ENCODE measurements around the gene UNKL.
A peak's percentile ranks its signal among the peaks of the same experiment; 100 is the strongest.

The UNKL gene

DNA sequence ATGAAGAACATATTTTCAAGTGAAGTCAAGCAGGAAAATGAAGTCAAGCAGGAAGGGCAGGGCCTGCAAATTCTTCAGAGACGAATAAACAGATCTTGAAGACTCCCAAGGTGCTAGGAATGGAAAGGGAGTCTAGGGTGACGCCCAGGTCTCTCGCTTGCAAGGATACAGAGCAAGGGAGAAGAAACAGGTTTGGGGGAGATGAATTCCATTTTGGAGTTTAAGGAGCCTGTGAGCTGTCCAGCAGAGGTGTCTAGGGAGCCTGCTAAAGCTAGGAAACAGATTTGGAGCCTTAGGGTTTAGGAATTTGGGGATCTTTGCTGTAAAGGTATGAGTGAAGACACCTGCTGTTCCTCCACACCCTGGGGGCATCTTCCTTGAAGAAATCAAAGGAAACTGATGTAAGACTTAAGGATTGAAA lies 2.0 kb upstream of the UNKL start:
- Histone ChIP-seq H3K79me2 (ENCODE audit: control insufficient read depth, insufficient read depth, low read length, unreplicated experiment) (peaks cover 21% of the 10 kb centered on the region), H3K27me3 (ENCODE audit: insufficient read depth, low read length) (no peaks in the 10 kb centered on the region), H3K27ac (ENCODE audit: low read depth, low read length) (no peak overlapping the region), H3K4me3 (ENCODE audit: low read depth, low read length) (no peak overlapping the region), H2AFZ (ENCODE audit: low read length, unreplicated experiment) (no peak overlapping the region), H3K36me3 (ENCODE audit: insufficient read depth, low read length) (no peaks in the 10 kb centered on the region), H3K4me1 (ENCODE audit: control insufficient read depth, insufficient read depth, low read length, unreplicated experiment) (peaks cover 13% of the 10 kb centered on the region)

- Histone ChIP-seq H2AFZ (ENCODE audit: low read length, unreplicated experiment) (peak overlapping the region; percentile 91), H3K4me3 (ENCODE audit: low read depth, low read length) (peak overlapping the region; percentile 98), H3K36me3 (ENCODE audit: insufficient read depth, low read length) (no peaks in the 10 kb centered on the region), H3K27ac (ENCODE audit: low read depth, low read length) (no peak overlapping the region), H3K27me3 (ENCODE audit: insufficient read depth, low read length) (no peaks in the 10 kb centered on the region), H3K4me1 (ENCODE audit: control insufficient read depth, insufficient read depth, low read length, unreplicated experiment) (peaks cover 6% of the 10 kb centered on the region), H3K79me2 (ENCODE audit: control insufficient read depth, insufficient read depth, low read length, unreplicated experiment) (peaks cover 7% of the 10 kb centered on the region)
Measured at GRCh38 chr16:1413684-1414531, 596 bp downstream of the UNKL start.

DNA sequence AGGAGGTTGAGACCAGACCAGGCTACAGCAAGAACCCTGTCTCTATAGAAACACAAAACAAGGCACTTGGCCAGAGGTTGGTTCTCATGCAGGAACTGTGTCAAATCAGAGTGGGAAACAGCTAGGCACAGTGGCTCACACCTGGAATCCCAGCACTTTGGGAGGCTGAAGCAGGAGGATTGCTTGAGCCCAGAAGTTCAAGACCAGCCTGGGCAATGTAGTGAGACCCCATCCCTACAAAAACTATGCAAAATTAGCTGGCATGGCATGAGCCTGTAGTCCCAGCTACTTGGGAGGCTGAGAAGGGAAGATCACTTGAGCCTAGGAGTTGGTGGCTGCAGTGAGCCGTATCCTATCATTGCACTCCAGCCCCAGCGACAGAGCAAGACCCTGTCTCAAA lies 1.7 kb downstream of the UNKL start:
- H3K4me1 ChIP-seq (ENCODE audit: control insufficient read depth, insufficient read depth, low read length, unreplicated experiment), result peaks cover 8% of the 10 kb centered on the region
- H3K36me3 ChIP-seq (ENCODE audit: insufficient read depth, low read length), result no peaks in the 10 kb centered on the region
- no peaks in the 10 kb centered on the region for H3K27me3 ChIP-seq (ENCODE audit: insufficient read depth, low read length)
- H2AFZ ChIP-seq (ENCODE audit: low read length, unreplicated experiment), result no peak overlapping the region
- no peak overlapping the region for H3K27ac ChIP-seq (ENCODE audit: low read depth, low read length)
- H3K79me2 ChIP-seq (ENCODE audit: control insufficient read depth, insufficient read depth, low read length, unreplicated experiment), result no peaks in the 10 kb centered on the region
- no peak overlapping the region for H3K4me3 ChIP-seq (ENCODE audit: low read depth, low read length)

- Histone ChIP-seq H3K27ac (ENCODE audit: low read depth, low read length) (no peak overlapping the region), H3K79me2 (ENCODE audit: control insufficient read depth, insufficient read depth, low read length, unreplicated experiment) (no peaks in the 10 kb centered on the region), H3K4me3 (ENCODE audit: low read depth, low read length) (peak overlapping the region; percentile 71), H3K36me3 (ENCODE audit: insufficient read depth, low read length) (no peaks in the 10 kb centered on the region), H2AFZ (ENCODE audit: low read length, unreplicated experiment) (no peak overlapping the region), H3K27me3 (ENCODE audit: insufficient read depth, low read length) (no peaks in the 10 kb centered on the region), H3K4me1 (ENCODE audit: control insufficient read depth, insufficient read depth, low read length, unreplicated experiment) (peaks cover 3% of the 10 kb centered on the region)
Measured at GRCh38 chr16:1408171-1408837, 6.2 kb downstream of the UNKL start.

- H2AFZ ChIP-seq (ENCODE audit: low read length, unreplicated experiment), result no peak overlapping the region
- H3K79me2 ChIP-seq (ENCODE audit: control insufficient read depth, insufficient read depth, low read length, unreplicated experiment), result no peaks in the 10 kb centered on the region
- H3K4me3 ChIP-seq (ENCODE audit: low read depth, low read length), result peak overlapping the region; percentile 71; the same call in 1 of the 2 replicates
- no peaks in the 10 kb centered on the region for H3K36me3 ChIP-seq (ENCODE audit: insufficient read depth, low read length)
- peaks cover 3% of the 10 kb centered on the region for H3K4me1 ChIP-seq (ENCODE audit: control insufficient read depth, insufficient read depth, low read length, unreplicated experiment)
- no peaks in the 10 kb centered on the region for H3K27me3 ChIP-seq (ENCODE audit: insufficient read depth, low read length)
- no peak overlapping the region for H3K27ac ChIP-seq (ENCODE audit: low read depth, low read length)
Measured at GRCh38 chr16:1407753-1408152, 6.8 kb downstream of the UNKL start.

- no peaks in the 10 kb centered on the region for H3K79me2 ChIP-seq (ENCODE audit: control insufficient read depth, insufficient read depth, low read length, unreplicated experiment)
- H3K36me3 ChIP-seq (ENCODE audit: insufficient read depth, low read length), result no peaks in the 10 kb centered on the region
Measured at GRCh38 chr16:1403733-1404132, 10.8 kb downstream of the UNKL start.

DNA sequence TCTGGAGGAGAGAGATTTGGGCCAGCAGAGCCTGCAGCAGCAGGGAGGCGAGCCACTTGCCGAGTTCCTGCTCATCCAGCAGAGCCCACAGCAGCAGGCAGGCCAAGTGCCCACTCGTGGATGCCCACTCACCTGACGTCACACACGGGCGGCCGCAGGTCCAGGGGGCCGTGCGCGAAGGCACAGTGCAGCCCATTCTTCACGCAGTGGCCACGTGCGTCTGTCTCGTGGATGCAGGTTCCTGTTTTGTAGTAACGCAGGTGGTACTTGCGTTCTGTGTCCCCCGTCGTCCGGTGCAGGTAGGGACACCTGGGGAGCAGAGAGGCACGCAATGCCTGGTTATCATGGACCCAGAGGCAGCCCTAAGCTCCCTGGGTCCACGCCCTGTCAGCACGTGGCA lies 11.5 kb downstream of the UNKL start:
- Histone ChIP-seq H3K4me3 (ENCODE audit: low read depth, low read length) (no peak overlapping the region), H3K27ac (ENCODE audit: low read depth, low read length) (no peak overlapping the region), H3K36me3 (ENCODE audit: insufficient read depth, low read length) (no peaks in the 10 kb centered on the region), H3K27me3 (ENCODE audit: insufficient read depth, low read length) (no peaks in the 10 kb centered on the region), H2AFZ (ENCODE audit: low read length, unreplicated experiment) (no peak overlapping the region), H3K79me2 (ENCODE audit: control insufficient read depth, insufficient read depth, low read length, unreplicated experiment) (no peaks in the 10 kb centered on the region), H3K4me1 (ENCODE audit: control insufficient read depth, insufficient read depth, low read length, unreplicated experiment) (no peaks in the 10 kb centered on the region)

More at GRCh38 chr16:1403733-1404132, 10.8 kb downstream of the UNKL start:
- Histone ChIP-seq H3K4me1 (ENCODE audit: control insufficient read depth, insufficient read depth, low read length, unreplicated experiment) (peaks cover 3% of the 10 kb centered on the region), H2AFZ (ENCODE audit: low read length, unreplicated experiment) (no peak overlapping the region), H3K4me3 (ENCODE audit: low read depth, low read length) (no peak overlapping the region), H3K27me3 (ENCODE audit: insufficient read depth, low read length) (no peaks in the 10 kb centered on the region), H3K27ac (ENCODE audit: low read depth, low read length) (no peak overlapping the region)

DNA sequence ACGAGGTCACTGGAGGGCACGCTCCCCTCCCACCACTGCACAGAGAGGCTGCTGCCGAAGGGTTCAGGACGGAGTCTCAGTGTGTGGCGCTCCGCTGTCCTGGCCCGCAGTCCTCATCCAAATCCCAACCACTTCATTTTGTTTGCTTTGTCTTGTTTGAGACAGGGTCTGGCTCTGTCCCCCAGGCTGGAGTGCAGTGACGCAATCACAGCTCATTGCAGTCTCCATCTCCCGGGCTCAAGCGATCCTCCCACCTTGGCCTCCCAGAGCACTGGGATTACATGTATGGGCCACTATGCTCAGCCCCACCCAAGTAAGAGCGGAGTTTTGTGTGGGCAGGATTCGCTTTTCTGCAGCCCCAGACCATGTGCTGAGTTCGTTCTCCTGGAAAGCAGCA lies 12.7 kb downstream of the UNKL start:
- Histone ChIP-seq H3K36me3 (ENCODE audit: insufficient read depth, low read length) (no peaks in the 10 kb centered on the region), H2AFZ (ENCODE audit: low read length, unreplicated experiment) (no peak overlapping the region), H3K4me1 (ENCODE audit: control insufficient read depth, insufficient read depth, low read length, unreplicated experiment) (no peaks in the 10 kb centered on the region), H3K79me2 (ENCODE audit: control insufficient read depth, insufficient read depth, low read length, unreplicated experiment) (no peaks in the 10 kb centered on the region), H3K27ac (ENCODE audit: low read depth, low read length) (no peak overlapping the region), H3K4me3 (ENCODE audit: low read depth, low read length) (no peak overlapping the region), H3K27me3 (ENCODE audit: insufficient read depth, low read length) (no peaks in the 10 kb centered on the region)

GRCh38 chr16:1401061-1401757 lies 13.3 kb downstream of the UNKL start:
- Histone ChIP-seq H3K36me3 (ENCODE audit: insufficient read depth, low read length) (no peaks in the 10 kb centered on the region), H3K79me2 (ENCODE audit: control insufficient read depth, insufficient read depth, low read length, unreplicated experiment) (no peaks in the 10 kb centered on the region), H3K4me3 (ENCODE audit: low read depth, low read length) (no peak overlapping the region), H3K27me3 (ENCODE audit: insufficient read depth, low read length) (no peaks in the 10 kb centered on the region), H2AFZ (ENCODE audit: low read length, unreplicated experiment) (no peak overlapping the region), H3K27ac (ENCODE audit: low read depth, low read length) (no peak overlapping the region), H3K4me1 (ENCODE audit: control insufficient read depth, insufficient read depth, low read length, unreplicated experiment) (no peaks in the 10 kb centered on the region)

DNA sequence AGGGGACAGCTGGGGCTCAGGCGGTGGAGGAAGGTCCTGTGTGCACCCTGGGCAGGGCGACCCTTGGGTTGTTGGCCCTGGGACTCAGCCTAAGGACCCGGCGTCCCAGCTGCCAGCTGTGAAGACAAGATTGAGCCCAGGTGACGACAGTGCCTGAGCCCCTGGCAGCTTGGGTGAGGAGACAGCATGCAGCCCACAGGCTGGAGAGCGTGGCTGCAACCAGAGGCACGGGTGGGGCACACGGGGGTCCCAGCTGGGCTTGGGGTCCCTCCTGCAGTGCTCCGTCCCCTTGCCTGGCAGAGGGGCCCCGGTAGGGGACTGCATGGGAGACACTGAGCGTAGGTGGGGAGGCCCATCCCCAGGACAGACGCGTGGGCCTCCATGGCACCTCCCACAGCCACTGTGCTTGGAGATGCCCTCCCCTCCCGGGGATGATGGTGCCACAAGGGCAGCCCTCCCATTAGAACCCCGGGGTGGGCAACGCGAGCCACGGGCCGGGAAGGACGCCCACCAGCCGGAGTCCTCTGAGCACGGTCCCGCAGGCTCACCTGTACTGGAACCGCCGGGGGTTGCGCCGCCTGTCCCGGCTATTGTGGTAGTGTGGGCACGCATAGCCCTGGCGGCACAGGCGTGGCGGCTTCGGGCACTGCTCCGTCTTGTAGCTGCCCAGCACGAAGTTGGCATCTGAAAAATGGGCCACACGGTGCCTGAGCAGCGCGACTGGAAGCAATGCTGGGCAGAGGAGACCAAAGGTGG lies 15.5 kb downstream of the UNKL start:
- H3K4me3 ChIP-seq (ENCODE audit: low read depth, low read length), result no peak overlapping the region
- H3K36me3 ChIP-seq (ENCODE audit: insufficient read depth, low read length), result no peaks in the 10 kb centered on the region
- no peaks in the 10 kb centered on the region for H3K27me3 ChIP-seq (ENCODE audit: insufficient read depth, low read length)
- H3K27ac ChIP-seq (ENCODE audit: low read depth, low read length), result no peak overlapping the region
- H3K4me1 ChIP-seq (ENCODE audit: control insufficient read depth, insufficient read depth, low read length, unreplicated experiment), result no peaks in the 10 kb centered on the region
- no peak overlapping the region for H2AFZ ChIP-seq (ENCODE audit: low read length, unreplicated experiment)
- H3K79me2 ChIP-seq (ENCODE audit: control insufficient read depth, insufficient read depth, low read length, unreplicated experiment), result no peaks in the 10 kb centered on the region
